A673 (cell line): ENCODE data around the gene PCCA. TPM values are rescaled to one million over a fixed set of nuclear protein-coding genes. Genes with fewer than 3 reads are reported as not detected.

Experiments
- BruUV-seq: library from RNA; stranded (reverse); fragments of 400-500 nt; replicated peaks from 2 replicates; lab custom pipeline; 2021; lab: Mats Ljungman, UMichigan
- CTCF ChIA-PET: fragments of 300-600 bp; sonication (Branson Sonifier 250); formaldehyde crosslinking; loops from one replicate; lab custom pipeline; 2022; ENCODE audit warnings: antibody characterized with exemption; lab: Charles Lee
- POLR2A ChIA-PET: fragments of 300-600 bp; sonication (Branson Sonifier 250); formaldehyde crosslinking; loops from one replicate; lab custom pipeline; 2022; ENCODE audit warnings: antibody characterized with exemption; ENCODE audit not compliant: low non-redundant PET; lab: Charles Lee
- DNase-seq: peaks from one replicate; pipeline ENCODE4 v3.0.0-alpha.2; 2015; ENCODE audit warnings: low spot score
- H3K27ac ChIP-seq: fragments of 200-600 bp; sonication (generic); 2 replicates; pipeline ENCODE4 v1.5.1; 2016; ENCODE audit warnings: mixed run types, low read depth, mild to moderate bottlenecking, mixed read lengths, antibody characterized with exemption, low read length; ENCODE audit not compliant: poor library complexity, severe bottlenecking
- H3K27me3 ChIP-seq: fragments of 200-600 bp; sonication (generic); replicated peaks from 2 replicates; pipeline ENCODE4 v1.6.1; 2017; ENCODE audit warnings: mixed run types, low read depth, mild to moderate bottlenecking, mixed read lengths, antibody characterized with exemption, low read length; ENCODE audit not compliant: insufficient read depth, poor library complexity
- H3K36me3 ChIP-seq: fragments of 200-600 bp; sonication (generic); 2 replicates; pipeline ENCODE4 v1.6.1; 2016; ENCODE audit warnings: mixed run types, mild to moderate bottlenecking, mixed read lengths, antibody characterized with exemption, low read length; ENCODE audit not compliant: insufficient read depth, poor library complexity, severe bottlenecking
- H3K4me1 ChIP-seq: fragments of 200-600 bp; sonication (generic); 2 replicates; pipeline ENCODE4 v1.6.1; 2017; ENCODE audit warnings: mixed run types, mild to moderate bottlenecking, mixed read lengths, antibody characterized with exemption, low read length; ENCODE audit not compliant: insufficient read depth, poor library complexity, severe bottlenecking
- H3K4me3 ChIP-seq: fragments of 200-600 bp; sonication (generic); 2 replicates; pipeline ENCODE4 v1.5.1; 2016; ENCODE audit warnings: low read depth, mixed run types, mild to moderate bottlenecking, mixed read lengths, low read length; ENCODE audit not compliant: poor library complexity, severe bottlenecking
- H3K9me3 ChIP-seq: fragments of 200-600 bp; sonication (generic); 2 replicates; pipeline ENCODE4 v1.6.1; 2016; ENCODE audit warnings: mixed run types, low read depth, mild to moderate bottlenecking, mixed read lengths, antibody characterized with exemption, low read length; ENCODE audit not compliant: poor library complexity, severe bottlenecking
- CTCF ChIP-seq: fragments of 300-800, 200-600 bp; sonication (generic); conservative IDR thresholded peaks from 2 replicates; pipeline ENCODE4 v1.5.1; 2017; ENCODE audit warnings: low read depth, mild to moderate bottlenecking, antibody characterized with exemption, low read length, moderate library complexity, mixed read lengths
- EZH2 ChIP-seq: fragments of 200-600 bp; sonication (generic); IDR thresholded peaks from 2 replicates; pipeline ENCODE4 v1.6.1; 2017; ENCODE audit warnings: borderline replicate concordance, low read depth, mild to moderate bottlenecking, mixed read lengths, antibody characterized with exemption, low read length; ENCODE audit not compliant: poor library complexity, severe bottlenecking
- intact Hi-C: fragments of 100-400 bp; cut with micrococcal nuclease; formaldehyde crosslinking; loops from one replicate; pipeline ENCODE4 v1.10.0; 2022; ENCODE audit not compliant: unreplicated experiment
- total RNA-seq: library from RNA; stranded (reverse); gene quantifications from 2 replicates; pipeline ENCODE4 v1.2.3, GENCODE V29; 2021

The PCCA gene
- total RNA-seq, 1 experiment from 2014 or later: 93.0 TPM

GRCh38 chr13:100392709-100393630, 304.1 kb downstream of the PCCA start:
- BruUV-seq: TSS peak; percentile 67
- intact Hi-C loops: loop anchor here (2.0 to 5.0 kb wide), 2 partner anchors 86 to 119 kb away; no protein-coding TSS in a partner anchor
- TF ChIP-seq CTCF (no peak), EZH2 (no peak)
- Histone ChIP-seq H3K36me3 (no peaks in the 10 kb centered on the region), H3K4me1 (peaks cover 49% of the 10 kb centered on the region), H3K9me3 (no peaks in the 10 kb centered on the region), H3K4me3 (no peak overlapping the region), H3K27ac (peak overlapping the region; percentile 72), H3K27me3 (no peaks in the 10 kb centered on the region)
- peak; percentile 97 for DNase-seq
- POLR2A ChIA-PET: interaction anchor here (0.7 kb wide), 1 partner anchor 130 kb away, joined by 10 read pairs; no protein-coding TSS in a partner anchor
- CTCF ChIA-PET: no interaction called here

DNA sequence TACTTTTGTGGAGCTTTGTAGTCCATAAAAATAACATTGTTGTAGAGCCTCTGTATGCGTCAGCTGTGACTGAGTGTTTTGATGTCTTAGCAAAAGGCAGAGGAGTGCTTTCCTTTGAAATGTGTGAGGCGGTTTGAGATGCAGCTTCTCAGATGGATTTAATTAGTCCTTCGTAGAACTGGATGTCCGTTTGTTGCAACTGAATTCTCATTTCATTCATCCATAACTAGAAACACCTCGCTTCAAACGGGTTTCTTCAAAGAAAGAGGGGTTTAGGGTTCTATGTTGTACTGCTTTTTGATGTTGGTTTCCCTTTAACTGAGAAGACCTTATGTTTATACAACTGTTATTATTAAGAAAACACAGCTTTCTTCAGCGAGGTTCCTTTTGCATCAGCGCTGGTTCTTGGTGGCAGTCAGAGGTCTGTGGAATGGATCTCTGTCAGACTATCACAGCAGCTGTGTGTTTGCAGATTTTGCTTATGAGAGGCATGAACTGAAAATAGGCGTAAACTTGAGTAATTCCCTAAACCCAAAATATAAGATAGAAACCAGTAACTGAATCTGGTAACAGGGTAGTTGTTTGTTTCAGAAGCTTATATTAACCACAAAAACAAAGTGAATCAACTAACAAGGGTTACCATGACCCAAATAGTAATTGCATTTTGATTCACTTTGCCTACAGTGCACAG, 305.3 kb downstream of the PCCA start:
- H3K9me3 ChIP-seq: no peaks in the 10 kb centered on the region
- peak; percentile 51 for DNase-seq
- ChIA-PET CTCF (interaction anchor here (0.6 kb wide), 1 partner anchor 23 kb away, joined by 3 read pairs; no protein-coding TSS in a partner anchor), POLR2A (interaction anchor here (0.6 kb wide), 1 partner anchor 536 kb away, joined by 3 read pairs; no protein-coding TSS in a partner anchor)
- intact Hi-C loops: loop anchor here (5.0 kb wide), 1 partner anchor 118 kb away; no protein-coding TSS in a partner anchor
- H3K4me1 ChIP-seq: peaks cover 60% of the 10 kb centered on the region
- H3K4me3 ChIP-seq: peak overlapping the region; percentile 10
- no peaks in the 10 kb centered on the region for H3K36me3 ChIP-seq
- no peak for TF ChIP-seq EZH2
- H3K27ac ChIP-seq: peak overlapping the region; percentile 72
- H3K27me3 ChIP-seq: no peaks in the 10 kb centered on the region
- no TSS peak for BruUV-seq

DNA sequence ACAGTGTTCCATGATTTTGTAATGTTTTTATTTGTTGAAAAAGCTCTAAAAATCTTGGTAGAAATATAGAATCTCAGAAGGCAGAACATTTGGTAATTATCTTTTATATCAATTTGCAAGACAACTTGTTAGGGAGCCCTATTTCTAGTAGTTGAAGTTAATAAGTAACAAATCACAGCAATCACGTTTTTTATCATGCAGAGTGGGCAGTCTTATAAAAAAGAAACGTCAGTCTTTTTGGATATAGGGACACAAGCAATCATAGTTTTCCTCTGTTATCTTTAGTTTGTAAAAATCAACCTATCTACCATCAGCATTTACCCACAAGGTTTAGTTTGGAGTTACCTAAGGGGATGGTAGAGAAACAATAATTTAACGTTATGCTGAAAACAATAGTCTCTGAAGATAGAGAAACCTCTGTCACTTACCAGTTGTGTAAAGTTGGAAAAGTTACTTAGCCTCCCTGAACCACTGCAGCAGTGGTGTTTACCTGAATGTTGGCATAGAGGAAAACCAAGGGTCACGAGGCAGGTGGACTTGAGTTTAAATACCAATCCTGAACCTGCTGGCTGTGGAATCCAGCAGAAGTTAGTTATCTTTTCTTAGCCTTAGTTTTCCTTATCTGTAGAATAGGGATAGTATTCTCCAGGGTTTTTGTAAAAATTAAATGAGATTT, 306.9 kb downstream of the PCCA start:
- Histone ChIP-seq H3K4me1 (peaks cover 68% of the 10 kb centered on the region), H3K9me3 (no peaks in the 10 kb centered on the region), H3K4me3 (no peak overlapping the region), H3K27ac (peak overlapping the region; percentile 4), H3K27me3 (no peaks in the 10 kb centered on the region), H3K36me3 (no peaks in the 10 kb centered on the region)
- ChIA-PET CTCF (no interaction called here), POLR2A (interaction anchor here (0.7 kb wide), 1 partner anchor 29 kb away, joined by 4 read pairs; no protein-coding TSS in a partner anchor)
- TF ChIP-seq EZH2 (no peak), CTCF (no peak)
- no peak for DNase-seq
- intact Hi-C loops: no loop called here
- no TSS peak for BruUV-seq
